Right atrium auricular region (tissue), 2 donors: ENCODE results near the gene ALDH1A1. TPM values are rescaled to one million over a fixed set of nuclear protein-coding genes. Genes with fewer than 3 reads are reported as not detected.

ENCODE experiments used
- DNase-seq: peaks from one replicate; pipeline ENCODE4 v3.0.0-alpha.2; 2019; ENCODE audit warnings: low spot score
- H3K27ac ChIP-seq, 2 donors: fragments of 200-600 bp; sonication (generic); 1 replicate in 1 of 2; 2 replicates in 1 of 2; pipeline ENCODE4 v1.5.1; 2016 to 2019
- H3K27me3 ChIP-seq, 2 donors: fragments of 200-600 bp; sonication (generic); one replicate each; pipeline versions ENCODE4 v1.5.1 to v1.6.0; 2017 to 2019
- H3K36me3 ChIP-seq: fragments of 200-600 bp; sonication (generic); one replicate; pipeline ENCODE4 v1.5.1; 2016
- H3K4me1 ChIP-seq, 2 donors: fragments of 200-600 bp; sonication (generic); one replicate each; pipeline versions ENCODE4 v1.5.1 to v1.6.0; 2017 to 2019
- H3K4me3 ChIP-seq, 2 donors: fragments of 200-600 bp; sonication (generic); 1 replicate in 1 of 2; 2 replicates in 1 of 2; pipeline ENCODE4 v1.5.1; 2017 to 2019; ENCODE audit warnings: mild to moderate bottlenecking in 1 of 2, moderate library complexity in 1 of 2
- H3K9me3 ChIP-seq, 2 donors: fragments of 200-600 bp; sonication (generic); one replicate each; pipeline ENCODE4 v1.5.1; 2019
- CTCF ChIP-seq, 2 donors: fragments of 200-600 bp; sonication (generic); IDR thresholded peaks; one replicate each; pipeline ENCODE4 v1.5.1; 2019; ENCODE audit warnings: antibody characterized with exemption in 2 of 2
- total RNA-seq, 2 donors: library from RNA; depleted of rRNA; stranded (reverse); fragments of >200 nt; gene quantifications; one replicate each; pipeline ENCODE4 v1.1.0, GENCODE V29; 2016

Gene ALDH1A1
- total RNA-seq: 10 to 100 TPM; 24.0 to 32.2 TPM

- no peaks in the 10 kb centered on the region for H3K9me3 ChIP-seq
- DNase-seq: no peak
- TF ChIP-seq CTCF (IDR thresholded peaks at IDR 0.05): no peak
- peak within 1 kb of the TSS; percentile 24 to 37 for H3K4me3 ChIP-seq
- H3K27ac ChIP-seq: peak within 1 kb of the TSS; percentile 58 to 62
- H3K36me3 ChIP-seq: no peaks in the 10 kb centered on the region
- H3K4me1 ChIP-seq: no peaks in the 10 kb centered on the region
- H3K27me3 ChIP-seq: no peaks in the 10 kb centered on the region
Measured at GRCh38 chr9:72952914-72953313, at the start of gene ALDH1A1. Gene ALDH1A1 (minus strand): TSS chr9:72953053. CDS start chr9:72953000, 53 bp downstream.

- no peaks in the 10 kb centered on the region for H3K36me3 ChIP-seq
- no peak overlapping the region for H3K4me3 ChIP-seq
- no peaks in the 10 kb centered on the region for H3K9me3 ChIP-seq
- H3K27ac ChIP-seq: no peak overlapping the region
- no peak for TF ChIP-seq CTCF (IDR thresholded peaks at IDR 0.05)
- no peak for DNase-seq
- peaks cover 0 to 5% of the 10 kb centered on the region in 2 donors for H3K4me1 ChIP-seq
- no peaks in the 10 kb centered on the region for H3K27me3 ChIP-seq
Measured at GRCh38 chr9:73001860-73002259, 49.0 kb upstream of the ALDH1A1 start.

- H3K9me3 ChIP-seq: no peaks in the 10 kb centered on the region
- H3K27ac ChIP-seq: no peak overlapping the region
- no peaks in the 10 kb centered on the region for H3K27me3 ChIP-seq
- peaks cover 0 to 5% of the 10 kb centered on the region in 2 donors for H3K4me1 ChIP-seq
- TF ChIP-seq CTCF (IDR thresholded peaks at IDR 0.05): no peak
- no peaks in the 10 kb centered on the region for H3K36me3 ChIP-seq
- H3K4me3 ChIP-seq: no peak overlapping the region
- DNase-seq: no peak
Measured at GRCh38 chr9:72998363-72998762, 45.5 kb upstream of the ALDH1A1 start.

GRCh38 chr9:72997387-72997995 is 44.6 kb upstream of the ALDH1A1 start:
- Histone ChIP-seq H3K27me3 (no peaks in the 10 kb centered on the region), H3K4me1 (peaks cover 0 to 5% of the 10 kb centered on the region in 2 donors), H3K27ac (no peak overlapping the region), H3K9me3 (no peaks in the 10 kb centered on the region), H3K36me3 (no peaks in the 10 kb centered on the region), H3K4me3 (no peak overlapping the region)
- no peak for TF ChIP-seq CTCF (IDR thresholded peaks at IDR 0.05)
- DNase-seq: no peak

- H3K4me3 ChIP-seq: no peak overlapping the region
- no peak for TF ChIP-seq CTCF (IDR thresholded peaks at IDR 0.05)
- H3K4me1 ChIP-seq: peaks cover 0 to 5% of the 10 kb centered on the region in 2 donors
- H3K27me3 ChIP-seq: no peaks in the 10 kb centered on the region
- no peaks in the 10 kb centered on the region for H3K9me3 ChIP-seq
- no peak for DNase-seq
- no peaks in the 10 kb centered on the region for H3K36me3 ChIP-seq
- no peak overlapping the region for H3K27ac ChIP-seq
Measured at GRCh38 chr9:72996684-72997314, 43.9 kb upstream of the ALDH1A1 start.
